Vagina (tissue), 2 donors: Measurements from ENCODE around the gene KRTAP5-9.
"Not testable (repeated sequence)": the region's sequence is repeated elsewhere in the genome, so short reads cannot be mapped to it uniquely, and the experiment has no call there.

Experiments
- CTCF ChIP-seq, 3 experiments: fragments of 450-650 bp in 2 of 3; fragments of 200-600 bp in 1 of 3; sonication (generic) in 1 of 3; IDR thresholded peaks; one replicate each; pipeline ENCODE4 v1.5.1; 2017 to 2019; ENCODE audit warnings: antibody characterized with exemption in 3 of 3, mild to moderate bottlenecking in 2 of 3, moderate library complexity in 2 of 3
- POLR2A ChIP-seq, 2 donors: fragments of 450-650 bp; IDR thresholded peaks; one replicate each; pipeline ENCODE4 v1.6.1; 2017; ENCODE audit warnings: antibody characterized with exemption in 2 of 2, mild to moderate bottlenecking in 2 of 2, moderate library complexity in 2 of 2
- POLR2AphosphoS5 ChIP-seq, 2 donors: sonication (generic); formaldehyde crosslinking; IDR thresholded peaks; one replicate each; pipeline ENCODE4 v1.9.0; 2017; ENCODE audit warnings: antibody characterized with exemption in 2 of 2, mild to moderate bottlenecking in 2 of 2, low read depth in 1 of 2; ENCODE audit not compliant: insufficient read depth in 1 of 2

- TF ChIP-seq POLR2AphosphoS5 (IDR thresholded peaks at IDR 0.05; ENCODE audit: insufficient read depth in 1 of 2, low read depth in 1 of 2); POLR2A (IDR thresholded peaks at IDR 0.05); CTCF (IDR thresholded peaks at IDR 0.05): not testable (repeated sequence)
These were observed 10.1 kb upstream of the KRTAP5-9 start, which contains the start of gene KRTAP5-8 for GRCh38 chr11:71537977-71538665.
